NCI-H2029 (cell line): ENCODE data around the gene UROC1.

Experiments
- DNase-seq: peaks from one replicate; lab custom pipeline; 2025; lab: John Stamatoyannopoulos, UW

Gene UROC1

GRCh38 chr3:126478581-126479310, 38.8 kb downstream of the UROC1 start:
- no peak for DNase-seq

- no peak for DNase-seq
Measured at GRCh38 chr3:126477061-126477380, 40.6 kb downstream of the UROC1 start.

GRCh38 chr3:126476166-126477060, 41.2 kb downstream of the UROC1 start:
- DNase-seq: peak; percentile 47

GRCh38 chr3:126475413-126476114, 42.0 kb downstream of the UROC1 start, which contains the start of gene ZXDC:
TSS of gene ZXDC (minus strand) at chr3:126475891. CDS start at chr3:126475865, 26 bp downstream.
- peak; percentile 84 for DNase-seq

GRCh38 chr3:126474498-126475412, 42.8 kb downstream of the UROC1 start:
- peak; percentile 59 for DNase-seq

- DNase-seq: no peak
Measured at GRCh38 chr3:126473292-126474168, 44.0 kb downstream of the UROC1 start.

- DNase-seq: peak; percentile 92
Measured at GRCh38 chr3:126472277-126473006, 45.1 kb downstream of the UROC1 start.

GRCh38 chr3:126469479-126469878, 48.1 kb downstream of the UROC1 start:
- DNase-seq: peak; percentile 26

- DNase-seq: no peak
Measured at GRCh38 chr3:126468028-126468891, 49.3 kb downstream of the UROC1 start.

- no peak for DNase-seq
Measured at GRCh38 chr3:126467611-126467955, 50.0 kb downstream of the UROC1 start.

- DNase-seq: no peak
Measured at GRCh38 chr3:126466886-126467610, 50.5 kb downstream of the UROC1 start.

- DNase-seq: no peak
Measured at GRCh38 chr3:126465928-126466544, 51.5 kb downstream of the UROC1 start.

GRCh38 chr3:126464997-126465396, 52.6 kb downstream of the UROC1 start:
- DNase-seq: no peak

- no peak for DNase-seq
Measured at GRCh38 chr3:126464494-126464893, 53.1 kb downstream of the UROC1 start.

GRCh38 chr3:126464093-126464492, 53.5 kb downstream of the UROC1 start:
- DNase-seq: no peak

- no peak for DNase-seq
Measured at GRCh38 chr3:126463521-126463920, 54.1 kb downstream of the UROC1 start.

GRCh38 chr3:126461450-126462070, 56.0 kb downstream of the UROC1 start:
- no peak for DNase-seq
